WERI-Rb-1 (cell line): Measurements from ENCODE around the gene FHIT.

Experiments used
- DNase-seq: peaks from one replicate; pipeline ENCODE4 v3.0.0-alpha.2; 2020
- H3K27ac ChIP-seq: fragments of 250-450 bp; sonication (Bioruptor Pico); 2 replicates; pipeline ENCODE4 v1.5.1; 2020; ENCODE audit warnings: mild to moderate bottlenecking, moderate library complexity
- H3K27me3 ChIP-seq: fragments of 250-450 bp; sonication (Bioruptor Pico); 2 replicates; pipeline ENCODE4 v1.5.1; 2021; ENCODE audit warnings: mild to moderate bottlenecking, low read depth, moderate library complexity; ENCODE audit not compliant: insufficient read depth, severe bottlenecking
- H3K36me3 ChIP-seq: fragments of 250-450 bp; sonication (Bioruptor Pico); 2 replicates; pipeline ENCODE4 v1.5.1; 2020; ENCODE audit warnings: mild to moderate bottlenecking, moderate library complexity
- H3K4me3 ChIP-seq: 2 replicates; pipeline ENCODE4 v1.5.1; 2011; ENCODE audit warnings: low read depth, mild to moderate bottlenecking, control low read depth, low read length
- H3K9me3 ChIP-seq: fragments of 250-450 bp; sonication (Bioruptor Pico); 2 replicates; pipeline ENCODE4 v1.5.1; 2021; ENCODE audit warnings: mild to moderate bottlenecking, moderate library complexity; ENCODE audit not compliant: severe bottlenecking
- CTCF ChIP-seq: IDR thresholded peaks from 2 replicates; pipeline ENCODE4 v1.5.1; 2011; ENCODE audit warnings: low read depth, mild to moderate bottlenecking, control low read depth, inconsistent platforms, low read length

FHIT gene

GRCh38 chr3:60887574-60887973, 363.7 kb downstream of the FHIT start:
- H3K4me3 ChIP-seq = no peak overlapping the region
- no peaks in the 10 kb centered on the region for H3K9me3 ChIP-seq
- no peak overlapping the region for H3K27ac ChIP-seq
- no peaks in the 10 kb centered on the region for H3K27me3 ChIP-seq
- no peak for DNase-seq
- no peaks in the 10 kb centered on the region for H3K36me3 ChIP-seq
- no peak for TF ChIP-seq CTCF

- no peaks in the 10 kb centered on the region for H3K36me3 ChIP-seq
- no peak overlapping the region for H3K27ac ChIP-seq
- no peaks in the 10 kb centered on the region for H3K27me3 ChIP-seq
- no peaks in the 10 kb centered on the region for H3K9me3 ChIP-seq
- no peak for DNase-seq
- no peak for TF ChIP-seq CTCF
- no peak overlapping the region for H3K4me3 ChIP-seq
Observed at GRCh38 chr3:60886518-60886917, 364.7 kb downstream of the FHIT start.

GRCh38 chr3:60884005-60884404, 367.2 kb downstream of the FHIT start:
- no peak for TF ChIP-seq CTCF
- H3K36me3 ChIP-seq = no peaks in the 10 kb centered on the region
- no peak overlapping the region for H3K4me3 ChIP-seq
- H3K27ac ChIP-seq = no peak overlapping the region
- no peaks in the 10 kb centered on the region for H3K27me3 ChIP-seq
- DNase-seq = no peak
- H3K9me3 ChIP-seq = no peaks in the 10 kb centered on the region

GRCh38 chr3:60877188-60877587, 374.1 kb downstream of the FHIT start:
- no peak for TF ChIP-seq CTCF
- Histone ChIP-seq H3K36me3 (no peaks in the 10 kb centered on the region), H3K27me3 (no peaks in the 10 kb centered on the region), H3K4me3 (no peak overlapping the region), H3K9me3 (no peaks in the 10 kb centered on the region), H3K27ac (no peak overlapping the region)
- DNase-seq = no peak

GRCh38 chr3:60870396-60870795, 380.9 kb downstream of the FHIT start:
- Histone ChIP-seq H3K36me3 (no peaks in the 10 kb centered on the region), H3K27ac (no peak overlapping the region), H3K4me3 (no peak overlapping the region), H3K27me3 (no peaks in the 10 kb centered on the region), H3K9me3 (no peaks in the 10 kb centered on the region)
- DNase-seq = no peak
- TF ChIP-seq CTCF = no peak

- Histone ChIP-seq H3K27ac (no peak overlapping the region), H3K9me3 (no peaks in the 10 kb centered on the region), H3K27me3 (no peaks in the 10 kb centered on the region), H3K4me3 (no peak overlapping the region), H3K36me3 (no peaks in the 10 kb centered on the region)
- no peak for TF ChIP-seq CTCF
- DNase-seq = no peak
Observed at GRCh38 chr3:60867200-60867599, 384.1 kb downstream of the FHIT start.
